SKM-1 treated with dmso at 0.1 percent for 144 hours (cell line): Measurements from ENCODE around the gene DLK2.
"Not testable (repeated sequence)": the region's sequence is repeated elsewhere in the genome, so short reads cannot be mapped to it uniquely, and the experiment has no call there.

Experiments used
- DNase-seq: peaks from one replicate; lab custom pipeline; 2025; ENCODE audit not compliant: unreplicated experiment; lab: John Stamatoyannopoulos, UW

Gene DLK2

DNA sequence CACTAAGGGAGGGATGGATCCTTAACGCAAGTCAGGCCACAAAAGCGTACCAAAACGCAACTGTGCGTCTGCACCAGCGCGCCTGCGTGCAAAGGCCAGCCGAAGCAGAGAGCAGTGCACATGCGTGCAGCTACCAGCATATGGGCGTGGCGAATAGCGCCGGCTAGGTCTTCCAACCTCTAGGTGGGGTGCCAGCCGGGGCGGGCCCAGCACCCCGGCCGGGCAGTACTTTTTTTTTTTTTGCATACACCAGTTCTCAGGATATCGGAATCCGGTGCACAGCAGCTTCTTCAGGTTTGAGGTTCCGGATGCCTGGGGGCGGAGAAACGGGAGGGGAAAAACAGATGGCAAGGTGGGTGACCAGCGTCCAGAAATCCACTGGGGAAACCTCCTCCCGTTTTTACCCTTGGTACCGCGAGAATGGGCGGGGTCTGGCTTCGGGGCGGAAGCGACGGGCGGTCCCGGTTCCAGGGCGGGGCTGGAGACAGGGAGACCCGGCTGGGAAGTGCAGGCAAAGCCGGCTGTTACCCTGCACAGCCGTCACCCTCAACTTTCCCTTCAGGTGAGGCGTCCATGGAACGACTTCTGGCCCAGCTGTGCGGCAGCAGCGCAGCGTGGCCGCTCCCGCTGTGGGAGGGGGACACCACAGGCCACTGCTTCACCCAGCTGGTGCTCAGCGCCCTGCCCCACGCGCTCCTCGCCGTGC is 27.8 kb downstream of the DLK2 start, which contains the start of gene ABCC10:
Gene ABCC10 (plus strand): TSS at position 136 of the 706 bp plus-strand sequence. CDS start 438 bp downstream, at position 574.
- peak; percentile 83 for DNase-seq

DNA sequence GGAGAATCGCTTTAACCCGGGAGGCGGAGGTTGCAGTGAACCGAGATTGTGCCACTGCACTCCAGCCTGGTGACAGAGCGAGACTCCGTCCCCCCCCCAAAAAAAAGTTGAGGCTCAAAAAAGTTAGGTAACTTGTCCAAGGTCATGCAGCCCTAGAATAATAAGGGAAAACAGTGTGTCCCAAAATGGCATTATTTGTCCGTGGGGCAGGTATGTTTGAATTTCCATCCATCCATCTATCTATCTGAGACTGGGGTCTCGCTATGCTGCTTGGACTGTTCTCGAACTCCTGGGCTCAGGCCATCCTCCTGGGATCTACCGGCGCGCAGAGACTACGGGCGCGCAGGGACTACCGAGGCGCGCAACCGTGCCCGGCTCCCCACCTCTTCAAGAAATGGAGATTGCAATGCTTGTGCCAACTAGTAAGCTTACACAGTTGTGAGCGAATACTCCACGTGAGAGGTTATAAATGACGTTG is 28.4 kb downstream of the DLK2 start:
- DNase-seq: no peak

DNA sequence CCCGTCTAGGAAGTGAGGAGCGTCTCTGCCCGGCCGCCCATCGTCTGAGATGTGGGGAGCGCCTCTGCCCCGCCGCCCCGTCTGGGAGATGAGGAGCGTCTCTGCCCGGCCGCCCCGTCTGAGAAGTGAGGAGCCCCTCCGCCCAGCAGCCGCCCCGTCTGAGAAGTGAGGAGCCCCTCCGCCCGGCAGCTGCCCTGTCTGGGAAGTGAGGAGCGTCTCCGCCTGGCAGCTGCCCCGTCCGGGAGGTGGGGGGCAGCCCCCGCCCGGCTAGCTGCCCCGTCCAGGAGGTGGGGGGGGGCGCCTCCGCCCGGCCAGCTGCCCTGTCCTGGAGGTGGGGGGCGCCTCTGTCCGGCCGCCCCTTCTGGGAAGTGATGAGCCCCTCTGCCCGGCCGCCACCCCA is 30.3 kb downstream of the DLK2 start:
- not testable (repeated sequence) for DNase-seq

DNA sequence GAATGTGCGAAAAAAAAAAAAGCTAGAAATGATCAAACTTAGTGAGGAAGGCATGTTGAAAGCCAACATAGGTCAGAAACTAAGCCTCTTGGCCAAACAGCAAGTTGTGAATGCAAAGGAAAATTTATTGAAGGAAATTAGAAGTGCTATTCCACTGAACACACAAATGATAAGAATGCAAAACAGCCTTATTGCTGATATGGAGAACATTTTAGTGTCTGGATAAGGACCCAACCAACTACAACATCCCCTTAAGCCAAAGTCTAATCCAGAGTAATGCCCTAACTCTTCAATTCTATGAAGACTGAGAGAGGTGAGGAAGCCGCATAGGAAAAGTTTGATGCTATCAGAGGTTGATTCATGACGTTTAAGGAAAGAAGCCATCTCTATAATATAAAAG is 33.5 kb downstream of the DLK2 start:
- DNase-seq: no peak

DNA sequence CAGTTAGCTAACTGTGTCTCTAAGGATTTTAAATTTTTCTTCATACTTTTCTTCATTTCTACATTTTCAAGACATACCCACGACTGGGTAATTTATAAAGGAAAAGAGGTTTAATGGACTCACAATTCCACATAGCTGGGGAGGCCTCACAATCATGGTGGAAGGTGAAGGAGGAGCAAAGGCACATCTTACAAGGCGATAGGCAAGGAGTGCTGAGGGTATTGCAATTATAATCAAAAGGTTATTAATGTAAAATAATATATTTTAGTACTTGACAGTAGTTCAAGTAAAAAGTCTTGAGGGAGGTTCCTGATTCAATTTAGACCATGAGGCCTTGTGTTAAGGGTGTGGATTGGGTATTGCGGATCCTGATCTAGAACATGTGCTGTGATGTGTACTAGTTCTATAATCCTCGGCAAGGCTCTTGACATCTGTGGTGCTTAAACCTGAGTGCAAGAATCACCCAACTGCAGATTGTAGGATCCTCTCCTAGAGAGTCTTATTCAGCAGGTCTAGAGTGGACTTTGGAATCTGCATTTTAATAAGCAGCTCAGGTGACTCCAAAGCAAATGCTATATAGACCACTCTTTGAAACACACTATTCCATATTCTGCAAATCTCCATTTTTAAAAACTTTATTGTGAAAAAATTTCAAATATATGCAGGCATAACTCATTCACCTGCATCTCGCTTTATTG is 35.2 kb downstream of the DLK2 start:
- no peak for DNase-seq

DNA sequence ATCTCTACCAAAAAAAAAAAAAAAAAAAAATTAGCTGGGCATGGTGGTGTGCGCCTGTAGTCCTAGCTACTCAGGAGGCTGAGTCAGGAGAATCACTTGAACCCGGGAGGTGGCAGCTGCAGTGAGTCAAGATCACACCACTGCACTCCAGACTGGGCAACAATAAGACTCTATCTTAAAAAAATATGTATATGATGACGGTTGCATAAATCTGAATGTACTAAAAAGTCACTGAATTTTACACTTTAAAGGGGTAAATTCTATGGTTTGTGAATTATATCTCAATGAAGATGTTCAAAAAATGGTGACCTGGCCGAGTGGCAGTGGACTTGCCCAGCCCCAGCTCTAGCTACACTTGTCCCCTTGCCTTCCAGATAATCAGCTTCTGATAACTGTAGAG is 38.4 kb downstream of the DLK2 start:
- no peak for DNase-seq

DNA sequence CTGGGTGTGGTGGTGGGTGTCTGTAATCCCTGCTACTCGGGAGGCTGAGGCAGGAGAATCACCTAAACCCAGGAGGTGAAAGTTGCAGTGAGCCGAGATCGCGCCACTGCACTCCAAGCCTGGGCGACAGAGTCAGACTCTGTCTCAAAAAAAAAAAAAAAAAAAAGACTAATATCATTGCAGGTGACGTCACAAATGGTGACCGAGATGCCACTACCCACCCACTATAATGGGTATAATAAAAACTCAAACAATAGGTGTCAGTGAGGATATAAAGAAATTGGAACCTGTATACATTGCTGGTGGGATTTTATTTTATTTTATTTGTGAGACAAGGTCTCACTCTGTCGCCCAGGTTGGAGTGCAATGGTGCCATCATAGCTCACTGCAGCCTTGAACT is 40.1 kb downstream of the DLK2 start:
- DNase-seq: not testable (repeated sequence)

DNA sequence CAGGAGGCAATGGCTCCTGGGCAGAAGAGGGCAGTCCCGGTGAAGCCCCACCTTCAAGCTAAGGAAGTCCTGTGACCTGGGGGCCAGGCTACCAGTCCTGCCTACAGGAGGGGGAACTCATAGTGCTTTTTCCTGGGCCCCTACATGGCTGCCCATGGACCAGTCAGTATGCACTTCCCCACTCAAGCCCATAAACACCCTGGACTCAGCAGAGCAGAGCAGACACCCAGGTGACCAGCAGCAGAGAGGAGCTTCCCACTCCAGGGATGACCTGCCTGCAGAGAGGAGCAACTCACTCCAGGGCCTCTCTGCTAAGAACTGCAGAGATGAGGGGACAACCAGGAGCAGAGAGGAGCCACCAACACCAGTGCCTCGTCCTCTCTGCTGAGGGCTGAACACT is 42.3 kb downstream of the DLK2 start:
- DNase-seq: no peak

DNA sequence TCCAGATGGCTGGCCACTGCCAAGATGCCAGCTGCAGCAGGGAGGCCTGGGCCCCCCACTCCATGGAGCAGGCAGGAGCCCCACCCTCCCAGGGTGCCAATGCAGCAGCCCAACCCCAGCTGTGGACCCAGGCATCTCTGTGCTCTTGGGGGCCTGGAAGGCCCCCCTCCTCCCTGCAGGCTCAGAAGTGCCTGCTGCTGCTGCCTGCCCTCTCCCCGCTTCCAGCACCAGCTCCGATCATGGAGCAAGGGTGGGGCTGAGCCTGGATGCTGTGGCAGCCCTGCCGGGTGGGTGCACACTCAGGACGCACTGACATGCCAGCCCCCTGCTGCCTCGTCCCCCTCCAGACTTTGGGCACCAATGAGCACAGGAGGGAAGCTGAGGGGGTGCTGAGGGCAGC is 42.8 kb downstream of the DLK2 start:
- no peak for DNase-seq

DNA sequence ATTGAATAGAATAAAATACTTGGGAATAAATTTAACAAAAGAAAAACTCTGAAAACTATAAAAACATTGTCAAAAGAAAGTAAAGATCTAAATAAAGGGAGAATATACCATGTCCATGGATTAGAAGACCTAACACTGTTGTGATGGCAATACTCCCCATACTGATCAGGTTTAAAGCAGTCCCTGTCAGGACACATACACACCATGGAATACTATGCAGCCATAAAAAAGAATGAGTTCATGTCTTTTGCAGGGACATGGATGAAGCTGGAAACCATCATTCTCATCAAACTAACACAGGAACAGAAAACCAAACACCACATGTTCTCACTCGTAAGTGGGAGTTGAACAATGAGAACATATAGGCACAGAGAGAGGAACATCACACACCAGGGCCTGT is 44.6 kb downstream of the DLK2 start:
- DNase-seq: not testable (repeated sequence)

DNA sequence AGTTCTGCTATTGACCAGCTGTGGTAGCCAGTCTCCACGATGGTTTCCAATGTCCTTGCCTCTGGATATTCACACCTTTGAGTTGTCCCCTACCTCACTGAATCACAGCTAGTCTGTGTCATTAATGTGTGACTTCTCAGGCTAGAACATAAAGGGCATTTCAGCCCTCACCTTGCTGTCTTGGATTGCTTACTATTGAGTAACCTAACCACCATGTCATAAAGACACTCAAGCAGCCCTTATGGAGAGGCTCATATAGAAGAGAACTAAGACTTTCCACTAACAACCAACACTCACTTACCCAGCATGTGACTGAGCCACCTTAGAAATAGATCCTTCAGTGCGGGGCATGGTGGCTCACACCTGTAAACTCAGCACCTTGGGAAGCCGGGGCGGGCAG is 47.1 kb downstream of the DLK2 start:
- DNase-seq: no peak

DNA sequence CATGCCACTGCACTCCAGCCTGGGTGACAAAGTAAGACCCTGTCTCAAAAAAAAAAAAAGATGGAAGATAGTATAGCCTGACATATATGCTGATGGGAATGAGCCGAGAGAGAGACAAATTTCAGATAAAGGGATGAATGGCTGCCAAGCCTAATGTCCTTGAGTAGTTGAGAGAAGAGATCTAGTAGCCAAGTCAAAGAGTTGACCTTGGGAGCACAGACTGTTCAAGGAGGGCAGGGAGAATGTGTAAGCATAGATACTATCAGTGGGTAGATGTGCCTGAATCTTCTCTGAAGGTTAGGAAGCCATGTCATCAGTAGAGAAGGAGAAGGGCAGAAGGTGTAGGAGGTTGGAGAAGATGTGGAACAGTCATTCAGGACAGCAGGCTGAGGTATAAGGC is 48.1 kb downstream of the DLK2 start:
- DNase-seq: no peak

DNA sequence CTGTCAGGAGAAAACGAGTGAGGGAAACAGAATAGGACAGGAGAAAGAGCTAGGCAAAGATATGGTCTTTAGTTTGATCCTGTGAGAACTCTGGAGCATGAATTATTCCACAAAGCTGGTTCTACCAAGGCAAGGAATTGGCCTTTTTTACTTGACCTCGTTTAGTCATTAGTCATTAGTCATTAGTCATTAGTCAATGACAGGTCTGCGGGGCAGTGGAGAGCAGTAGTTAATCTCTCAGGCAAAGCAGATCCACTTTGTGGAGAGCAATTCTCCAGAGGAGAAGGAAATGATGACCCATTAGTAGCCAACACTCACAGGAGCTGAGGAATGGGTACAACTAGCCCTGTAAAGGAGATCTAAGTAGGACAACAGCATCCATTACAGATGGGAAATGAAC is 50.0 kb downstream of the DLK2 start:
- DNase-seq: no peak

DNA sequence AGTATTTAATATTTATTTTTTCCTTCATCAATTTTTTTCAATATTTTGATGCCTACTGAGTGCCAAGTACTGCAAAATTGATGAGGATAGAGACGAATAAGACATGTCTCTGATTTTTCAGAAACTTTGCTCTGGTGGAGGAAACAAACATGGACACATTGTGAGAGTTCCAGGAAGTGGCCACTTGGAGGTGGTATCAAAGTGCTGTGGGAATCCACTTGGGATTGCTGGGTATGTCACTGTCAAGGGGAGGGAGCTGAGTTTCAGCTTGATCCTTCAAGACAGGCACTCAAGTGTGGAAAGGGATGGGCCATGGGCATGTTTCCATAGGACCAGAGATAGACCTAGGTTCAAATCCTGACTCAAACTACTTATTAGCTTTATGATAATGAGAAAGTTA is 52.5 kb downstream of the DLK2 start:
- DNase-seq: no peak

DNA sequence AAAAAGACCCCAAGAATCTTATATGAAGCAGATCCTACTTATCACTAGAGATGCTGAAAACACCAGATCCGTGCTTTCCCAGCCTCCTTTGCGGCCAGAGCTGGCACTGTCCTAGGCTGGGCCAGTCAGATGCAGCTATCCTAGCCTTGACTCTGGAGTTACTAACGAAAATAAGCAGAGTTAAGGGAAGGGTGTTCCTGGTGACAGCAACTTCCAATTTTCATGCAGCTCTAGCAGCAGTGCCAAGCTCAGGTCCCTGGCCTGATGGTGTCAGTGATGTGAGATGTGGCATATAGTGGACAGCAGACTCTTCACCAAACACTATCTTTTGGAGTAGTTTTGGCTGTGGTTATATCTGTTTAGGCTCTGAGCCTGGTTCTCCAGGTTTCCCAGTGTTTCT is 53.6 kb downstream of the DLK2 start:
- no peak for DNase-seq
